Superior temporal gyrus (tissue), 1 donor: ENCODE data around the gene HTR7.
"Not testable (repeated sequence)": the region's sequence is repeated elsewhere in the genome, so short reads cannot be mapped to it uniquely, and the experiment has no call there.

Experiments used
- DNase-seq: peaks from one replicate; pipeline ENCODE4 v3.0.0-alpha.2; 2016; ENCODE audit errors: extremely low spot score

HTR7 gene

GRCh38 chr10:90857635-90858460 is at the start of gene HTR7:
TSS of gene HTR7 (minus strand) at chr10:90858039. CDS start at chr10:90857671, 368 bp downstream.
- no peak for DNase-seq

GRCh38 chr10:90906596-90906995 is 48.8 kb upstream of the HTR7 start:
- DNase-seq: no peak

- no peak for DNase-seq
These were observed 48.1 kb upstream of the HTR7 start for GRCh38 chr10:90905925-90906324.

DNA sequence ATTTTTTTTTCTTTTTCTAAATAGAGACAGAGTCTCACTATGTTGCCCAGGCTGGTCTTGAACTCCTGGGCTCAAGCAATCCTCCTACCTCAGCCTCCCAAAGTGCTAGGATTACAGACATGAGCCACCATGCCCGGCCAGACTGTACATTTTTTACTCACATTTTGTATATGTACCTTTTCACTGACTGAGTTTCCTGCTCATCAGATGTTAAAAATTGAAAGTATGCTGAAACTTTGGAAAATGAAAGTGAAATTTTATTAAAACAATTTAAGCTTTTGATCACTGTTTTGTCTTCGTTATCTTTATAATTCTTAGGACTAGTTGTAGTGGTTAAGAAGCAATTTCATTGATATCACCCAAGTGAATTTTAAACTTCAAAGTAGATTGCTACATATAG is 39.1 kb upstream of the HTR7 start:
- not testable (repeated sequence) for DNase-seq

- no peak for DNase-seq
These were observed 35.4 kb upstream of the HTR7 start for GRCh38 chr10:90893190-90893589.

DNA sequence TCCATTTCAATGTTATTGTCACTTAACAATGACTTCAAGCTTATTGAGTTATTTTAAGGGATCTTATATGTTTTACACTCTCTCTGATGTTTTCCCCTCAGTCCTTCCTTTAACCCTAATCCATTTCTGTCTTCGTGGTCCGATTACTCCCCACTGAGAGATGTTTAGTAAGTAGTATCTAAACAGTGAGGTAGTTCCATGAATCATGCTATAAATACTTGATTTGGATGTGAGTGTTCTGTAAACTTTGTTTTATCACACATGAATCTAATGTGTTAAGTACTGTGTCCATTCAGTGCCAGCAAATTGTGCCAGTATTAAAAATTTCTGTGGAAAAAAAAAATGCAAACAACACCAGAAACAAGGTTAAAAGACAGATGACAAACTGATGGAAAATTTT is 32.5 kb upstream of the HTR7 start:
- no peak for DNase-seq

DNA sequence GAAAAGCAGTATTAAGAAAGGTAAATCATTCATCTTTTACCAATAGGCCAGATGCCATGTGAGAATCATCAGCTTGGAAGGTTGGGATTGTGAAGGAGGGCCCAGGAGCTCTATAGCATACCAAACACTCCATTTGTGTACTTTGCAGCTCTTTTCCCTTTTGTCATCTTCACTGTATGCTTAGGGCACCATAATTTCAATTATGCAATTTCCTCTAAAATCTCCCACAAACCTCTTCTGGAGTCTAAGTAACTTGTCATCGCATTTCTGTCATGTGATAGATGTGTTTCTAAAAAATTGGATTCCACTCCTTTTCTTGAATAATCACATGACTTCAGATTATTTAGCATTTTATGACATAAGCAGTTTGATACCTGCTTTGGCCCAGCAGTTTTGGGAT is 31.8 kb upstream of the HTR7 start:
- DNase-seq: no peak

- DNase-seq: no peak
These were observed 30.5 kb upstream of the HTR7 start for GRCh38 chr10:90888387-90888786.

GRCh38 chr10:90887555-90887954 is 29.7 kb upstream of the HTR7 start:
- DNase-seq: no peak

GRCh38 chr10:90885176-90885575 is 27.3 kb upstream of the HTR7 start:
- no peak for DNase-seq

GRCh38 chr10:90884431-90884830 is 26.6 kb upstream of the HTR7 start:
- DNase-seq: no peak

DNA sequence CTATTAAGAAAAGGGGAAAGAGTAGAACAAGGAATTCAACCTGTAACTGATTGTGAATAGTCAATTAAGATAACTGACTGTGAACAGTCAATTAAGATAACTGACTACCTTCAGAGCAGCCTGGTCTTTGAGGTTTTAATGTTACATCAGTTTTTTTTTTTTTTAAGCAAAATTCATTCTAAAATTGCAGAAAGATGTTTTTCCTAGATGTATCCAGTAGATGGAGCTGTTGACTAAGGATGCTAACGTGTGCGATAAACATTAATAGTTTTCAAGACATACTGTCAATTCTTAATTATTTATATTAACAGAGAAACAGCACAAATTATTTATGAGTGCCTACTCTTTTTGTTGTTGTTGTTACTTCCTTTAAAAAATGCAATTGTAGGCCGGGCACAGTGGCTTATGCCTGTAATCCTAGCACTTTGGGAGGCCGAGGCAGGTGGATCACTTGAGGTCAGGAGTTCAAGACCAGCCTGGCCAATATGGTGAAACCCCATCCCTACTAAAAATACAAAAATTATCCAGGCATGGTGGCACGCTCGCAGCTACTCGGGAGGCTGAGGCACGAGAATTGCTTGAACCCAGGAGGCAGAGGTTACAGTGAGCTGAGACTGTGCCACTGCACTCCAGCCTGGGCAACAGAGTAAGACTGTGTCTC is 22.4 kb upstream of the HTR7 start:
- peak; percentile 75 for DNase-seq

GRCh38 chr10:90879062-90879461 is 21.2 kb upstream of the HTR7 start:
- DNase-seq: no peak

- DNase-seq: no peak
These were observed 14.8 kb upstream of the HTR7 start for GRCh38 chr10:90872648-90873020.

- DNase-seq: peak; percentile 92
These were observed 14.2 kb upstream of the HTR7 start, which contains the start of gene RPP30 for GRCh38 chr10:90871766-90872647. TSS of gene RPP30 (plus strand) at chr10:90871974. CDS start at chr10:90871987, 13 bp downstream.

DNA sequence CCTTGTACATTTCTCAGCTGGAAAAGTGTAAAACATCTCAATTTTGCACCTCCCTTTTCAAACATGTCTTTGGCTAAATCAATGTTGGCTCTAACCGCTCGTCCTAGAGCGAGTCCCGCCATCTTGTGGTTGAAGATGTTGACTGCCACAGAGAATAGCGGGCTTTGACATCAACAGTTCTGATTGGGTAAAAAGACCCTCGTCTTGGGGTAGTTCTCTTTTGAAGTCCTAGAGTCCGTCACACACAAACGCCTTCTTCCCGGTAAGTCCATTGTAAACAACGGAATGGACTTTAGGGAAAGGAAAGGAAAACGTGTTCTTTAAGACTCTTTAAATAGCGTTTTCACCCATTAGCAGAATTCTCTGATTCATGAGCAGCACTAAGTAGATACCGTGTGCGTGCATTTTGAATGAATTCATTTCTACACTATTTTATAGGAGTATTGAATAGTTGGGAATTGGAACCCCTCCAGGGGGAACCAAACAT is 13.5 kb upstream of the HTR7 start:
- DNase-seq: peak; percentile 84

- no peak for DNase-seq
These were observed 8.3 kb upstream of the HTR7 start for GRCh38 chr10:90866050-90866598.

- DNase-seq: no peak
These were observed 7.6 kb upstream of the HTR7 start for GRCh38 chr10:90865401-90865800.

DNA sequence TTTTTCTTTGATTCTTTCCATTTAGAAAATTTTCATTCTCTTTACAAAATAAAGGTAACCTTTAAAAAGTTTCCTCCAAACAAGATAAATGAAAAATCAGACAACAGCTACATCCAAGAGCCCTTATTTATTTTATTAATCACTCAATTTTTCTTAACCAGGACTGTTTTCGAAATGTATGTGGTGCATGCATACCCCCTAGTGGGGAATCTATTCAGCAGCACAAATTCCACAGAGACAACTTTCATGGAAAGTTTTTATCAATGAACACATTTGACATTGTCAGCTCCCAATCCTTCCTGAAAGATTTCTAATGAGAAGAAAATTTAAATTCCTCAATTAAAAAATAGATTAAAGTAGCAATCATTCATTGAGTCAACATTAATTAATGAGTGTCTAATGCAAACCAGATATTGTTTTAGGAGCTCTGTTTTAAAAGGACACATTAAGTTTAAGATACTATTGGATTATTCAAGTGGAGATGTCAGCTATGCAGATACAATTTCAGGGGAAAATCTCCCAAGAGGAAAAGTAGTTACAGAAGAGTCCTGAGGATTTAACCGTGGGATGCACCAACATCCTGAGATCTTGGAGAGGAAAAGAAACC is 5.2 kb upstream of the HTR7 start:
- peak; percentile 58 for DNase-seq

DNA sequence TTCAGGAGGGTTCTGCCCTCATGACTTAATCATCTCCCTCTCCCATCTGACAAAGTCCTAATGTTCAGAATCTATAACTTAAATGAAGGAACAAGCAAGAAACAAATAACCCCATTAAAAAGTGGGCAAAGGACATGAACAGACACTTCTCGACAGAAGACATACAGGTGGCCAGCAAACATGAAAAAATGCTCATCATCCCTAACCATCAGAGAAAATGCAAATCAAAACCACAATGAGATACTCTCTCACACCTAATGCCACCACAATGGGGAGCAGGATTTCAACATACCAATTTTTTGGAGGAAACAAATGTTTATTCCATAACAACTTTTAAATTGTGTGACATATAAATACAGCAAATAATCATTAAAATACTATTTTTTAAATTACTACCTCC is 3.0 kb upstream of the HTR7 start:
- no peak for DNase-seq

DNA sequence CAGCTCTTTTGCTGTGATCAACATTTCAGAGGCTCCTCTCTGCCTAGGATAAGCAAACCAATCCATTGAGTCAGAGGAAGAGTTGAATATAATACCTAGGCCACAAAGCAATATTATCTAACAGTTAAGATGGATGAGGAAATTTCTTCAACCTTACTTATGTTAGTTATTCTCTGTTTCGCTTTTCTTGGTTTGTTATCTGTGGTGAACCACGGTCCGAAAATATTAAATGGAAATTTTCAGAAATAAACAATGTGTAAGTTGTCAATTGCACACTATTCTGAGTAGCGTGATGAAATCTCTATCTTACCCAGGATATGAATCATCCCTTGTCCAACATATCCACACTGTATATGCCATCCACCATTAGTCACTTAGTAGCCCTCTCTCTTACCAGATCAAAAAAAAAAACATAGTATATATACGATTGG is 1.5 kb upstream of the HTR7 start:
- no peak for DNase-seq
